ENCODE results near the gene PREB.
A peak's percentile ranks its signal among the peaks of the same experiment; 100 is the strongest.
"Not testable (repeated sequence)": the region's sequence is repeated elsewhere in the genome, so short reads cannot be mapped to it uniquely, and the experiment has no call there.

PREB gene

GRCh38 chr2:27127883-27128667 is 6.4 kb downstream of the PREB start:
- no peak for DNase-seq (ENCODE audit: low read depth in 2 of 2)

- DNase-seq (ENCODE audit: low read depth in 2 of 2), result no peak
These were observed 8.2 kb downstream of the PREB start for GRCh38 chr2:27126252-27126710.

DNA sequence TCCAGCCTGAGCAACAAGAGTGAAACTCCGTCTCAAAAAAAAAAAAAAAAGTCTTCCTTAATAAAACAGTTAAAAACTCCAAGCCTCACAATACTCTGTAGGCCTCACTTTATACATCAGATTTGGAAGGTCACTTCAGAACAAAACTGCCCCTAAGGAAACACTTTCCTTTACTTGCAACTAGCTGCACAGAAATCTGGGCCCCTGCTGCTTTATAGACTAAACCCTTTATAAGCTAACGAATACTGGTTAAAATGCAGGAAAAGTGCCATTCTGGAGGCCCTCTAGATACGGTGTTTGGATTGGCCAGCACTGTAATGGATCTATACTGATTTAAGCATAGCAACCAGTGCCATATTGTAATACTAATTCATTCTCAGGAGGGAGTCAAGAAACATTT is 9.3 kb downstream of the PREB start:
- no peak for DNase-seq (ENCODE audit: low read depth in 2 of 2)

- peak; percentile 19 to 51 for DNase-seq (ENCODE audit: low read depth in 2 of 2)
These were observed 10.9 kb downstream of the PREB start, which contains the start of gene ABHD1 for GRCh38 chr2:27123302-27124150. Gene ABHD1 (plus strand): TSS chr2:27123815. CDS start chr2:27123949, 134 bp downstream.

- no peak for DNase-seq (ENCODE audit: low read depth in 2 of 2)
These were observed 11.6 kb downstream of the PREB start for GRCh38 chr2:27122791-27123190.

GRCh38 chr2:27121906-27122305 is 12.5 kb downstream of the PREB start:
- no peak for DNase-seq (ENCODE audit: low read depth in 2 of 2)

DNA sequence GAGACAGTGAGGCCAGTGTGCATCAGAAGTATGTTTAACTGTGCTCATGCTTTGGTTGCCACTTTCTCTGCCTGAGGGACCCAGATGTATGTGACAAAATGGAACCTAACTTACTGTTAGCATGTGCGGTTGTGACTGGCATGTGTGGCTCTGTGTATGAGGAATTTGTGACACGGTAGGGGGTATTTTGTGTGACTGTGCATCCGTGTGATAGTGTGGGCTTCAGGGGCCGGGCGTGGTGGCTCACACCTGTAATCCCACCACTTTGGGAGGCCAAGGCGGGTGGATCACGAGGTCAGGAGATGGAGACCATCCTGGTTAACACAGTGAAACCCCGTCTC is 15.1 kb downstream of the PREB start:
- not testable (repeated sequence) for DNase-seq (ENCODE audit: low read depth in 2 of 2)

DNA sequence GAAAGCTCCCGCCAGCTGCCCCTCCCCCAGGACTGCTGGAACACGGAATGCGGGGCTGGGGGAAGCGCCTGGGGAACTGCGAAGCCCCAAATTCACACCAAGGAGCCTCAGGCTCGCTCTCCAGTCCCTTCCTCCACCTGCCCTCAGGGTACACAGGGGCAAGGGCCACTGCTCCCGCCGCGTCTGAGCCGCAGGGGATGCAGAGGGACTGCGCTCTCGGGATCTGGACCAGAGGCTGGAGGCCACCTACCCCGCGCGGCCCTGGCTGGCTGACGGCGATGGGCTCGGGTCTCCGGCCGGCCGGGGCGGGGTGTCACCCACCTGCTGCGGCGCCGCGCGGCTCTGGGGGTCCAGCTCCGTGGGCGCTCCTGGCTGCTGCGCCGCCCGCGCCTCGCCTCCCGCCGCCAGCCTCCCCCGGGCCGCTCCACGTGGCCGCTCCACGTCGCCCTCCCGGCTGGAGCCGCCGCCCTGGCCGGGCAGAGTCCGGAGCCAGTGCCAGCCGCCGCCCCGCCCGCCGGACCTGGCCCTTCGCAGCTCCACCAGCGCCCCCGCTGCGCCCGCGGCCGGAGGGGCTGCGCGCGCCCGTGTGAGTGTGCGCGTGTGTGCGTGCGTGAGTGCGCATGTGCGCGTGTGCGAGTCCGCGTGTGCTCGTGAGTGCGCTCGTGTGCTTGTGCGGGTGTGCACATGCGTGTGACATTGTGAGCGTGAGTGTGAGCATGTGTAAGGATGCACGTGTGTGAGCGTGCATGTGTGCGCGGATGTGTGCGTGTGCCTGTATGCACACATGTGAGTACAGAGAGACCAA is 15.7 kb downstream of the PREB start, which contains the start of gene CGREF1:
TSS of gene CGREF1 (minus strand) at position 604 of the 805 bp plus-strand sequence. CDS start 14,762 bp downstream, outside the sequence.
- DNase-seq (ENCODE audit: low read depth in 2 of 2), result no peak

GRCh38 chr2:27117995-27118524 is 16.4 kb downstream of the PREB start:
- no peak for DNase-seq (ENCODE audit: low read depth in 2 of 2)

DNA sequence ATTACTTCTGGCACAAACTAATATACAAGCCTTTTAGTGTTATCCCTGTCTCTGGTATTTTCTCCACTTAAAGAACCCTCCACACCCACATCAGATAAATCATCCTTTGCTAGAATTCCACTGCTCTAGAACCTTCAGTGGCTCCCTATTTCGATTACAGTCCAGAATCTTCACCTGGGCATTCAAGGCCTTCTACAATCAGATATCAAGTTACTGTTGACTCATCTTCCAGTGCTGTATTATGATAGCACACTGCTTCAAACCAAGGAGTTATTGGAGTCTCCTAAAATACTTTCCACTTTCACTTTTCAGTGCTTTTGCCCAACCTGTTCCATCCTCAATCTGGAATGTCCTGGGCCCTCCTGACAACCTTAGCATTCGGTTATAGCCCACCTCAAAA is 18.9 kb downstream of the PREB start:
- DNase-seq (ENCODE audit: low read depth in 2 of 2), result no peak

- not testable (repeated sequence) for DNase-seq (ENCODE audit: low read depth in 2 of 2)
These were observed 22.9 kb downstream of the PREB start for GRCh38 chr2:27111392-27112078.

GRCh38 chr2:27110603-27111352 is 23.7 kb downstream of the PREB start:
- DNase-seq (ENCODE audit: low read depth in 2 of 2), result not testable (repeated sequence)

DNA sequence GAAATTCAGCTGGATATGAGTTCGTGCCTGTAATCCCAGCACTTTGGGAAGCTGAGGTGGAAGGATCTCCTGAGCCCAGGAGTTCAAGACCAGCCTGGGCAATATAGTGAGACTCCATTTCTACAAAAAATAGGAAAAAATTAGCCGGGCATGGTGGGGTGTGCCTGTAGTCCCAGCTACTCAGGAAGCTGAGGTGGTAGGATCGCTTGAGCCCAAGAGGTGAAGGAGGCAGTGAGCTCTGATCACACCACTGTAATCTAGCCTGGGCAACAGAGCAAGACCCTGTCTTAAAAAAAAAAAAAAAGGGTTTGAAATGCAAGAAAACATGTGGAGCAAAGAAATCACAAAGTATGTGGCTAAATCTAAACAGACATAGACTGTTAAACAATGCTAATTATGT is 25.4 kb downstream of the PREB start:
- DNase-seq (ENCODE audit: low read depth in 2 of 2), result no peak

- no peak for DNase-seq (ENCODE audit: low read depth in 2 of 2)
These were observed 26.2 kb downstream of the PREB start for GRCh38 chr2:27108221-27108620.

DNA sequence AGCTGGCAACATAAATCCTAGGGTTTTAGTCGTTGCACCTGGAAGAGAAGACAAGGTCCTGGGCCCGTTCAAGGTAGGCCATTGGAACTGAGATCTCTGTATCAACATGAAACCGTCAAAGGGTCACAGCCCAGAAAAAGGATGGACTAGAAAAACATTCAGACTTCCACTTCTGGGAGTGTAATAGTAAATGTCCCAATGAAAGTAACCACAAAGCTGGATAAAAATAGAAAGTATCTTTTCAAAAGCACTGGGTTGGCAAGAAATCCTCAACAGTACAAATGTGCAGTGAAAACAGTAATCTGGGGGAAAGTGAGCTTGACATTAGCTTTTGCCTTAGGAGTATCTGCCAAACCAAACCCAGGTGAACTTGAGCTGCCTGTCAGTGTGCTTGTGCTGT is 28.5 kb downstream of the PREB start:
- DNase-seq (ENCODE audit: low read depth in 2 of 2), result no peak

DNA sequence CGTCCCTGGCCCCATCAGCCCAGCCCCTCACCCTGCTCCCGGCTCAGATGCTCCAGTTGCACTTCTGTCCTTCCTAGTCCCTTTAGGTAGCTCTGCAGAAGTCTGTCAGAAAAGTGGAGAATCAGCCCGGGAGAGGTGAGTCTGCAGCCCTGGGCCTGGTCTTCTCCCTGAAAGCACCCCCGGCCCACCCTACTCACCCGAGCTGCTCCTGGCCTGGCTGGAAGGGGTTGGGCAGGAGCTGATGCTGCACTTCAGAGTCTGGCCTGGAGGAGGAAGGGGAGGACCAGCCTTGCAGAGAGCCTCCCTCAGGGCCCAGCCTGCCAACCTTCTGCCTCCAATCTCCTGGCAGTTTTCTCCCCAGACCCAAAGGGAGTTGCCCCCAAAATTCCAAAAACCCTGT is 32.1 kb downstream of the PREB start:
- DNase-seq (ENCODE audit: low read depth in 2 of 2), result no peak

- no peak for DNase-seq (ENCODE audit: low read depth in 2 of 2)
These were observed 34.4 kb downstream of the PREB start for GRCh38 chr2:27100036-27100435.

- DNase-seq (ENCODE audit: low read depth in 2 of 2), result no peak
These were observed 35.0 kb downstream of the PREB start for GRCh38 chr2:27099334-27099955.

DNA sequence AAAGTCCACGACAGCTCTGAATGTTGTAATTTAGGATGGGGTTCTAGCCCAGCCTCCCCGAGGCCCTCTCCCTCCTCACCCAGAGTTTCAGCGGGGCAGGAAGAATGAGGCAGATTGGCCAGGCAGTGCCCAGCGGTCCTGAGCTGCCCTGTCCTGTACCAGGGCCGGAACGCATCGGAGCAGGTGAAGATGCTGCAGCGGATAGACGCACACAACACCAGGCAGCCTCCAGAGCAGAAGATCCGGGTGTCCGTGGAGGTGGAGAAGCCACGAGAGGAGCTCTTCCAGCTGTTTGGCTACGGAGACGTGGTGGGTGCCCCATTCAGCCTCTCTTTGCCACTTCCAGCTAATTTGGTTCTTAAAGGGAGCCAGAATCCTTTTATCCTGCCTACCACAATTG is 37.1 kb downstream of the PREB start:
- no peak for DNase-seq (ENCODE audit: low read depth in 2 of 2)

All from stimulated activated CD8-positive, alpha-beta memory T cell treated with anti-CD3 and anti-CD28 coated beads, Interleukin-15, amount 100 ng/mL, for 4 hours (primary cell).